ENCODE measurements around the gene MOCS3.

Gene MOCS3

DNA sequence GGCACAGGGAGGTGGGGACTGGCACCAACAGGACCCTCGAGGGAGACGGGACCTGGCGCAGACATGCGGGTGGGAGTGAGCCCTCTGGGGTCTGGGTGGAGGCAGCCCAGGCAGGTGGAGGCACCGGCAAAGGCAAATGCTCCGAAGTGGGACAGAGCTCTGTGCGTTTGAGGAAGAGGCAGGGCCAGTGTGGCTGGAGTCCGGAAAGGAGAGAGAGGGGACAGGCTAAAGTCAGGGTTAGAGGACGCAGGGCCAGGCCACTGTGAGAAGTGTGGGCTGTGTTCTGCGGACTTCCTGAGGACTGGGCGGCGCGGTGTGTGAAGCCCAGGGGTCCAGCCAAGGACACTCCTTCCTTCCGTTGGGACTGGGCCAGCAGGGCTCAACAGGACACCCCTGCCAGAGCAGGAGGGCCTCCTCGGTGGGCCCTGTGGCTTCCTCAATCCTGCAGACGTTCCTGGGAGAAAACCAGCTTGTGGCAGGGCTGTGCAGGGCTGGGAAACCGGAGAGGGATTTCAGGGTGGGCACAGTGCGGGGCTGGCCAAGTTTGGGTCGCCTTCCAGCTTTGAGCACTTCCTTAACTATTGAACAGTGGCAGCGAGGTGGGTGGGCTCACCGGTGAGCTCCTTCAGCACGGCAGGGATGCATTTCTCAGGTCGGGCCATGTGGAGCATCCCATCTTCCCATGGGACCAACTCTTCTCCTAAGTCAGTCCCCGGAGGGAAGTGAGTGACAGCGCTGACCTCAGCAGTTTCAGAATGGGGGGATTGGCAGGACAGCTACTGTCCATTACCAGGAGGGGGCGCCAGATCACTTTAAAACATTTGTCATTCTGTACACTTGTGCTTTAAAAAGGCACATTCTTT, 22.5 kb downstream of the MOCS3 start:
- in situ Hi-C loops (cut with MboI; ENCODE audit: low sequenced_read_pairs): loop anchor here (25.0 kb wide), 1 partner anchor 631 kb away; no protein-coding TSS in a partner anchor

DNA sequence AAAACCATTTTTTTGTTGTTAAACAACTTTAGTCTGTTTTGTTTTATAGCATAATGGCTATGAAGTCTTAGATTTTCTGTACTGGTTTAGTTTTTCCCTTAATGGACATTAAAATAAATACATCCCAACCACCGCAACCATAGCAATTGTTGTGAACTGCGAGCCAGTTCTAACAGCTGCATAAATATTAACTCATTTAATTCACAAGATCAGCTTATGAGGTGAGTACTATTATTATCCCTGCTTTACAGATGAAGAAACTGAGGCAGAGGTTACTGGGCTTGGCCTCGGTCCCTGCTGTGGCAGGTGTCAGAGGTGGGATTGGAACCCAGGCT, 23.1 kb downstream of the MOCS3 start:
- in situ Hi-C loops (cut with MboI; ENCODE audit: low sequenced_read_pairs): loop anchor here (25.0 kb wide), 1 partner anchor 631 kb away; no protein-coding TSS in a partner anchor

DNA sequence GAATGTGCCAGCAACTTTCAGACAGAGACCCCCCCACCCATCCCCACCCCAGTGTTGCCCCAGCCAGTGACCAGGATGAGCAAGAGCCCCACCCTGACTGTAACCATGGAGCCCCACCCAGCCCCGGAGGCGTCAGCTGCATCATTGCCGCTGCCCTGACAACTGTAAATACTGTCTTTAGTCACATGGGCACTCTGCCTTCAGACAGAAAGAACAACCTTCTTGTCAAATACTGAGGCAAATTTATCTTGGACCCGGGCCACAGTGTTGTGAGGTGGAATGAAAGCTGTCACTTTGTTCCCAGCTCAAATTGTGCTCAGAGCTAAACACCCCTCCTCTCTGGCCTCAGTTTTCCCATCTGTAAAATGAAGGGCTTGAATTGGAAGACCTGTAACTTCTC, 23.7 kb downstream of the MOCS3 start:
- in situ Hi-C loops (cut with MboI; ENCODE audit: low sequenced_read_pairs): loop anchor here (25.0 kb wide), 1 partner anchor 630 kb away; no protein-coding TSS in a partner anchor

DNA sequence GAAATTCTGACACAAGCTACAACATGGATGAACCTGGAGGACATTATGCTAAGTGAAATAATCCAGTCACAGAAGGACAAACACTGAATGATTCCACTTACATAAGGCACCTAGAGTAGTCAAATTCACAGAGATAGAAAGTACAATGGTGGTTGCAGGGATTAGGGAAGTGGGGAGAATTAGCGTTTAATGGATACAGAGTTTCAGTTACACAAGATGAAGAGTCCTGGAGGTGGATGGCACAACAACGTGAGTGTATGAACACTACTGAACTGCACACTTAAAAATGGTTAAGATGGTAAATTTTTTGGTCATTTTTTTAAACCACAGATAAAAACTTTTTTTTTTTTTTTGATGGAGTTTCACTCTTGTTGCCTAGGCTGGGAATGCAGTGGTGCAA, 24.7 kb downstream of the MOCS3 start:
- in situ Hi-C loops (cut with MboI; ENCODE audit: low sequenced_read_pairs): loop anchor here (25.0 kb wide), 1 partner anchor 629 kb away; no protein-coding TSS in a partner anchor

DNA sequence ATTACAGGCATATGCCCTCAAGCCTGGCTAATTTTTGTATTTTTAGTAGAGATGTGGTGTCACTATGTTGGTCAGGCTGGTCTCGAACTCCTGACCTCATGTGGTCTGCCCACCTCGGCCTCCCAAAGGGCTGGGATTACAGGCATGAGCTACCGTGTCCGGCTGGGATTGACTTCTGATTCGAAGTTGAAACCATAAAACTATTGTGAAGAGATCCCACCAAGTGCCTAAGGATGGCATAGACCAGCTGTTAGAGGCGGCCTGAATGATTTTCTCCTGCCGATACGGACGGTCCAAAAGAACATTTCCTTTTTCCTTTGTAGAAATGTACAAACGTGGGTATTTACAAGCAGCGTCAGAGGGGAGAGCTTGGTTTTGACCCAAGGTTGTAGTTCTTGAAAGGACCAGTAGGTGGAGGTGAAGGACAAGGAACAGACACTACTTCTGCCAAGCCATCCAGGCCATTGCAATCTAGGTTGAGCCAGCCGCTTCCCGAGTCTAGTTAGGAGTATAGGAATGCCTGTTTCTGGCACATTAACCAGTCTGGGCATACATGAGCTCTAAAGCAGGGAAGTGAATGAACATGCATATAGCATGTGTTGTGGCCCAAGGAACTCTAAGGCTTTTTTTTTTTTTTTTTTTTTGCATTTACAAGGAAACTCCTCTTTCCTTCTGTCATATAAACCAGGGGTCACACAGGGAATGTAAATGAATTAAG, 29.0 kb downstream of the MOCS3 start:
- in situ Hi-C loops (cut with MboI; ENCODE audit: low sequenced_read_pairs): loop anchor here (25.0 kb wide), 1 partner anchor 625 kb away; no protein-coding TSS in a partner anchor

DNA sequence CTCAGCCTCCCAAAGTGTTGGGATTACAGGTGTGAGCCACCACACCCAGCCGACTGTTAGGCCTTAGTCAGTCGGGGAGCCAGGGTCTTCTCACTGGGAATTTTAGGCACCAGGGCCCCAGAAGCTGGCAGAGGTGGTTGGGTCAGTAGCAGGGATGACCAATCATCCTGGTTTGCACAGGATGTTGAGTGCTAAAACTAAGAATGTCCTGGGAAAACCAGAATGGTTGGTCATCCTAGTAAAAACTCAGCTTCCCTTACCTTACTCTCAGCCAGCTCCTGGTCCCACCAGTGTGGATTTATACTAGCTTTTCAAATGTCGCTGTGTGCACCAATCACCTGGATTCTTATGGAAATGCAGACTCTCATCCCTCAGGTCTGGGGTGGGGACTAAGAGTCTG, 32.5 kb downstream of the MOCS3 start:
- in situ Hi-C loops (cut with MboI; ENCODE audit: low sequenced_read_pairs): loop anchor here (10.0 to 25.0 kb wide), 2 partner anchors 324 to 621 kb away; no protein-coding TSS in a partner anchor

DNA sequence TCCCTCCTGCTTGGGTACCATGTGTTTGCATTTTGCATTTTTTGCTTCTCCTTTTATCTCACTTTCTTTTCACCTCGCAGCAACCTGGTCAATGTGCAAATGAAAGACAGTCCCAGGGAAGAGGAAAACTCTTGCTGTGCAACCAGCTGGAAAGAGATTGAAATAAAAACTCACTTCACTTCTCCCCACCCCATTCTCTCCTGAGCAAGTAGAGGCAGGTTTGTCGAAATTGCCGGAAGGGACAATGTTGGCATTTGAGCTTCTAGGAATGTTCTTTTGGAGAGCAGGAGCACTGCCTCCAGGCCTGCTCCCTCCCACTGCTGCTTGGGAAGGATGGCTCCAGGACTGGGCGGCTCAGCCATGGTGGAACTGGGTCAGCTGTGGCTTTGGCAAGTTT, 33.7 kb downstream of the MOCS3 start:
- in situ Hi-C loops (cut with MboI; ENCODE audit: low sequenced_read_pairs): loop anchor here (10.0 to 25.0 kb wide), 2 partner anchors 322 to 620 kb away; no protein-coding TSS in a partner anchor

DNA sequence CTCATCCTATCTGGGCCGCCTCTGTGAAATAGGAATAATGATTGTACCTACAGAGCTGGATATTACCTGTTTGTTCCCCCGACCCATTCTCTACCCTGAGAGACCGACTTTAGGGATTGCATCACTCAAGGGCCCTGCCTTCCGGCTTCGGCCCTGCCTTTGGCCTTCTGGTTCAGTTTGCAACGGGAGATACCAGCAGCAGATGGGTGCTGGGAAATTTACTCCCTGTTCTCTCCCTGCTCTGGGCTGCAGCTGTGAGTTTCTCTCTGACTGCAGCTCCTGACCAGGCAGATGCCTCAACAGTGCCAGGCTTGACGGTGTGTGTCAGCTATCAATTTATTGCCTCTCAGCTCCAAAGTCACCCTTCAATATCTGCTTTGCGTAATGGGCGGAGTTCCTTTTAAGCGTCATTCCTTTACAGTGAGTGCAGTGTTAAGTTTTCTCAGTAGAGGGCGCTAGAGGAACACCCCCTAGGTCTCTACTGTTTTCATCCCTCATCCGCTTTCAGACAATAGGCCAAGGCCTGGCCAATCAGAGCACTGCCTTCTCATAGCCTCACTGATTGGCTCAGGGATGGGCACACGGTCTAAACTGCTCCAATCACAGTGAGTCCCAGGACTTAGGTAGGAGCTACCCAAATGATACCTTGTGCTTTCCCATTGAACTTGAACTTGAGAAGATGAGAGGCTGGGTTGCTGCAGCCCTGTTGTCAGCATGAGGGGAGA, 34.3 kb downstream of the MOCS3 start:
- in situ Hi-C loops (cut with MboI; ENCODE audit: low sequenced_read_pairs): loop anchor here (10.0 to 25.0 kb wide), 2 partner anchors 322 to 619 kb away; no protein-coding TSS in a partner anchor

DNA sequence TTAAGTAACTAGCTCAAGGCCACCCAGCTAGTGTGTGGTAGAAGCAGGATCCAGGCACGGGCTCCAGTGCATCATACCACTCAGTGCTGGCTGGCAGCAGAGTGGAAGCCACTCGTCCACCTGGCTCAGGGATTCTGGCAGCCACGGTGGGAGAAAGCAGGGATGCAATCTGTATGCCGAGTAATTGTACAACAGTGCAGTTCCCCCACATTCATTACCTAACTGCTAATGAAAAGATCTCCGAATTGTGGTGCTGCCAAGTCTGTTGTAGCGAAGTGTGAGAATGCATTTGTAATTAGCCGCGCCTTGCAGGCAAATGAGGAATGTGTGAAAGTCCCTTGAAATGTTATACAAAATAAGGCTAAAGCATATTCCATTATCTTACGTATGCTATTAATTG, 35.3 kb downstream of the MOCS3 start:
- in situ Hi-C loops (cut with MboI; ENCODE audit: low sequenced_read_pairs): loop anchor here (10.0 to 25.0 kb wide), 2 partner anchors 321 to 618 kb away; no protein-coding TSS in a partner anchor

DNA sequence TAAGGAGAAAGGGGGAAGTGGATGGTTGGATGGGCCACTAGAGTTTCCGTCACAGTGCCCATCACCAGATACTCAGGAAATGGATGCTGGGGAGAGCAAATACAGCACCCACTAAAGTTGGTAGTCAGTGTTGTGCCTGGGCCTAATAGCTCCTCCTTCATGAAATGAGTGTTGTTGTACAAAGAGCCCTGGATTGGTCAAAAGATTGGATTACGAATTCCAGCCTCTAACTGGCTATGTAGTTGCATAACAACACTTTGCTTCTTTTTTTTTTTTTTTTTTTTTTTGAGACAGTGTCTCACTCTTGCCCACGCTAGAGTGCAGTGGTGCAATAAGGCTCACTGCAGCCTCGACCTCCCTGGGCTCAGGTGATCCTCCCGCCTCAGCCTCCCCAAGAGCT, 36.9 kb downstream of the MOCS3 start:
- in situ Hi-C loops (cut with MboI; ENCODE audit: low sequenced_read_pairs): loop anchor here (10.0 to 25.0 kb wide), 2 partner anchors 319 to 617 kb away; no protein-coding TSS in a partner anchor

DNA sequence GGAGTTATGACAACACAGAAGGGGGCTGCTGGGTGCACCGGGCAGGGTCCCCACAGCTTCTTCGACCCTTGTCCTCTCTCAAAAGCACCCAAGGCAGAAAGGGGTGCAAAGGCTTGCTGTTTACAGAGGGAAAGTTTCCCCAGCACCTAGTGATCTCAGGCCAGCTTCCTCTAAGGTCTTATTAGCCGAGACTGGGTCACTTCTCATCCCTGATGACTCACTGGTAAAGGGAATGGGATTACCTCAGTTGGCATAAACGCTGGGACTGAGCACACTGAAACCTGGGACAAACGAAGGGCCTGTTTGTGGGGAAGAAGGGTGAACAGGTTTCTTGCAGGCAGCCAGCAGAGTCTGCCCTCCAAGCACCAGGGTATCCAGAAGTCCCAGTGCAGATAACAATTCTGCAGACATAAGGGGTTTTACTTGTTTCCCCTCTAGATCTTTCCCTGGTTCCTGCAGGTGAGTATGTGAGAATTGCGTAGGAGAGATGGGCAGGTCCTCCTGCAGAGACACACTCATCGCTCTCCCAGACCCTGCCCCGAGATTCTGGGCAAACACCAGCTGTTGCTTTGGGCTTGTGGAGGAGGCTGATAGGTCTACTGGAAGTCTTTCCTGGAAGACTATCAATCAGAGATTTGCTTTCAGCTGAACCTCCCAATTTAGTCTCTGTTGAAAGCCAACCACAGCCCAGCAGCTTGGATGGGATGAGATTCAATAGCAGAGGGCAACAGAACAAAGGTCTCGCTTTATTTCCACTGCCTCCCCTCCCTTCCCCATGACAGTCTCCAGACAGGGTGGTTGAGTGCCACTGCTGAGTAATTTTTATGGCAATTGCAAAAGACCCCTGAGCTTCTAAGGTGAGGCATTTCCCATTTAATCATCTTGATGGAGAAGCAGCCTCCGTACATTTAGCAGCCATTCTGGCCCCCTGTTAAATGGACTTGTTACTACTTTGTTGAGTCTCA, 38.6 kb downstream of the MOCS3 start:
- in situ Hi-C loops (cut with MboI; ENCODE audit: low sequenced_read_pairs): loop anchor here (10.0 to 25.0 kb wide), 2 partner anchors 318 to 615 kb away; no protein-coding TSS in a partner anchor

DNA sequence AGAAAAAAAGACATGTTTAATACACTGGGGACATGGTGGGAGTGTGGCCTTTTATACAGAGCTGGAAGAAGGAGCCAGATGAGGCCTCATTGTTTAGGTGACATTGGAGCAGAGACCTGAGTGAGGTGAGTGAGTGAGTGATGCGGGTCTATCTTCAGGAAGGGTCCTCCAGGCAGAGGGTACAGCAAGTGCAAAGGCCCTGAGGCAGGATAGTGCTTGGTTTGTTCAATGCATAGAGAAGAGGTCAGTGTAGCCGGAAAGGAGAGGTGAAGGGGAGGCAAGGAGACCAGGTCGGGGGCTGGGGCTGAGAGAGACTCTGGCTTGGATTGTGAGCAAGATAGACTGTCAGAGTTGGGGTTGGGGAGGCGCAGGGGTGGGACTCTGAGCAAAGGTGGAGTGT, 40.7 kb downstream of the MOCS3 start:
- in situ Hi-C loops (cut with MboI; ENCODE audit: low sequenced_read_pairs): loop anchor here (10.0 to 25.0 kb wide), 2 partner anchors 315 to 613 kb away; no protein-coding TSS in a partner anchor

DNA sequence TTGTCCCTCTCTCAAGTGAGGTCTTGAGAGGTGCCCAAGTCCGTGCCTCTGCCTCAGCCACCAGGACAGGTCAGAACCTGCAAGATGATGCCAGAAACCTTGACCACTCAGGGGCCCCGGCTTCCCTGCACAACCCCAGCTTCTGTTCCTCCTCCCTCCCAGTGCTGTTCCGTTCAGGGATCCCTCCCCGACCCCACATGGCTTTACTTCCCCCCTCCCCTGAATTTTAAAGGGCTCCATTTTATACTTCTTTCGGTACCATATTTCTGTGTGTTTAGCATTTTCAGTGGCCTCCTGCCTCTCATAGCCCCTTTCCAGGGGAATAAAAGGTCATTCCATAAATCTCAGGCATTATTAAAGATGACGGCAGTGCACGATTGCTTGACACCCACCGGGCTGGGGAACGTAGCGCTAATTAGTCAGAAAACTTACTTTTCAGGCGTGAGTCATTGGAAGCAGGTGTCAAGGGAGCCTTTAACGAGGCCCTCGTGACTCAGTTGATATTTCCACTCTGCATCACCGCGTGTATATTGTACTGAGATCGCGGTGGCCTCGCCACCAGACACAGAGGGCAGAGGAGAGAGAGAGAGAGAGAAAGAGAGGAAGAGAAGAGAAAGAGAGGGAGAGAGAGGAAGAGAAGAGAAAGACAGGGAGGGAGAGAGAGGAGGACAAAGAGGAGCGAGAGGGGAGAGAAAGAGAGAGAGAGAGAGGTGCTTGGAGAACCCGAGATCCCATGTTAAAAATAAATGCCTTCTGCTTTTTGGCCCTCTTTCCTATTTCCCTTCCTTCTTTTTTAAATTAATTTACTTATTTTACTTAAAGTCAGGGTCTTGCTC, 43.0 kb downstream of the MOCS3 start:
- in situ Hi-C loops (cut with MboI; ENCODE audit: low sequenced_read_pairs): no loop called here

DNA sequence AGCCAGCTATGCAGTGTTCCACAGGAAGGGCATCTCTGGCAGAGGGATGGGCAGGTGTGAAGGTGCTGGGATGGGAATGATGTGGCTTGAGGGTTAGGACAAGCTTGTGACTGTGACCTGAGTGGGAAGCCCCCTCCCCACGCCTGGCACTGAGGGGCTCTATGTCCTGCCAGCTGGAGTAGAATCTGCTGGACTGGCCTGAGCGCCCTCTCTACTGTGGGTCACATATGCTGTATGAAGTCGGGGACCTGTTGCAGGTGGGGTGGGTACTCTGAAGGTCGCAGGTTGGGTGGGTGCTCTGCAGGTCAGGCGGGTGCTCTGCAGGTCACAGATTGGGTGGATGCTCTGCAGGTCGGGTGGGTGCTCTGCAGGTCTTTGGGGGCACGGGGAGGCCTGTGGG, 44.0 kb downstream of the MOCS3 start:
- in situ Hi-C loops (cut with MboI; ENCODE audit: low sequenced_read_pairs): no loop called here

DNA sequence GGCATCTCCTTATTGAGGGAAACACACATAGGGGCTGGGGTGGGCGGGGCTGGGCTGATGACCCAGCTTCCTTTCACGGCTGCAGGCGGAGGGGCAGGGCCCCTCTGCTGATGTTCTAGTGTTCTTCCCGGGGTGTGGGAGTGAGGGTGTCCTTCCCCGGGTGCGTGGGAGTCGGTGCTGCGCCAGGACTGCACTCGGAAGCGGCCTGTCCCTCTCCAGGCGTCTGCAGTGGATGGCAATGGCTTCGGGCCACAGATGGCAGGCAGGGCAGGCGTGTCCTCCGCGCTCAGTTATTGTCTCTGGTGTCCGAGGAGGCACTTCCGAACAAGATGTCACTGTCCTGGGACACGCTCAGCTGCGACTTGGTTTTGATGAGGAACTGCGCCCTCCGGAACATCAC, 45.1 kb downstream of the MOCS3 start:
- in situ Hi-C loops (cut with MboI; ENCODE audit: low sequenced_read_pairs): no loop called here

DNA sequence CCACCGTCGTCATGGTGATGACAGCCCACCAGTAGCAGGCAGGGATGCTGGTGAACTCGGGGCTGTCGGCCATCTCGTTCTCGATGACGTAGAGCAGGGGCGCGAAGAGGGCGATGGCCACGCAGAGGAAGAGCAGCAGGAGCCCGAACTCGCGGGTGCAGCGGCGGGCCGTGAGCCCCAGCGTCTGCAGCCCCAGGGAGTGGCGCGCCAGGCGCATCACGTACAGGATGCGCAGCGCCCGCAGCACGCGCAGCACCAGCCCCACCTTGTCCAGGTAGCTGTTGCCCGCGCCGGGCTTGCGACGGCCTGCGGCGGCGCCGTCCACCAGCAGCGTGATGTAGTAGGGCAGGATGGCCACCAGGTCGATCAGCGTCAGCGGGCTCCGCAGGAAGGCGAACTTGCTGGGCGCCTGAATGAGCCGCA, 45.7 kb downstream of the MOCS3 start:
- in situ Hi-C loops (cut with MboI; ENCODE audit: low sequenced_read_pairs): no loop called here

DNA sequence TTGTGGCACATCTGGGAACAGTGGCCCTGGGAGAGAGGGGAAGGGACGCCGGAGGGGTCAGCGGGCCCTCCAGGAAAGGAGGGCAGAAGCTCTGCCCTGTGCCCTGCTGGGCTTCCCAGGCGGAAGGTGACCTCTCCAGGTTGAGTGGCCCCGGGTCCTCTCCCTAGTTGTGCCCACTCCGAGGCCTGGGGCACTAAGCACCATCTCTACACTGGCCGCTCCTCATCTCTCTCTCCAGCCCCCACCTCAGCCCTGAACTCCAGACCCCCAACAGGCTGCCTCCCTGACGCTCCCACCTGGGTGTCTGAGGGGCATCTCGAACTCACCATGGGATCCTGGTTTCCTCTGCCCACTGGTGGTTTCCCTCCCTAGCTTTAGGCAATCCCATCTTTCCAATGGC, 46.2 kb downstream of the MOCS3 start:
- in situ Hi-C loops (cut with MboI; ENCODE audit: low sequenced_read_pairs): no loop called here

DNA sequence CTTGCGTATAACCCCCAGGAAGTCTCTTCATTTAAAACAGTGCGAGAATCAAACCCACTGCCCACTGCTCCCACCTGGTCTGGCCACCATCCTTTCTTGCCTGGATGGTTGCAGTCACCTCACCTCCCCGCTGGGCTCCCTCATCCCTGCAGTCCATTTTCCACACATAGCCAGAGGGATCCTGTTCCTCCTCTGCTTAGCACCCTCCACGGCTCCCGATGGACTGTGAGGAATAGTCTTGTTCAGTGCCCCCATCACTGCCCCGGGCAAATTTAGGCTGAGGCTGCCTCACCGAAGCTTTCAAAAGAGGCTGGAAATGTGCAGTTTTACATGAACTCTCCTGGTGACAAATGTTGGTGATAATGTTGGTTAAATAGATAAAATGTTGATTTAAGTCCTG, 46.6 kb downstream of the MOCS3 start:
- in situ Hi-C loops (cut with MboI; ENCODE audit: low sequenced_read_pairs): no loop called here

DNA sequence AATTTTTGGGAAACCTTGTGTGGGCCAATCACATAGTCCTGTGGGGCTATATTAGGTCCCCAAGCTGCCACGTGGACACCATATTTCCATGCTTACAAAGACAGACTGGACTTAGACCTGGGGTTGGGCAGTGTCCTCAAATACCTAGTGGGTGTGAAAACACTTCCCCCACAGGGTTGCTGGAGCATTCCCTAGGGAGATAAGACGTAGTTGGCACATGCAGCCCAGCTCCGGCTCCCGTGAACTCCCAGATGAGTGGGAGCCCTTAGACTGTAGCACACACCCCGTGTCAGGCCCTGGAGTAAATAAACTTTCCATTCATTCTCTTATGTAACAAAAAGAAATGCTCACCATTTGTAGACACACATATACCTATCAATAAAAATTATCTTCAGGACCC, 50.1 kb downstream of the MOCS3 start:
- in situ Hi-C loops (cut with MboI; ENCODE audit: low sequenced_read_pairs): no loop called here

Measured in HL-60/S4 treated with retinoic acid at 250 ng/mL for 4 days and 3 days (cell line).